ENCODE measurements around the gene CLCNKA.
"Not testable (repeated sequence)": the region's sequence is repeated elsewhere in the genome, so short reads cannot be mapped to it uniquely, and the experiment has no call there.

The CLCNKA gene

DNA sequence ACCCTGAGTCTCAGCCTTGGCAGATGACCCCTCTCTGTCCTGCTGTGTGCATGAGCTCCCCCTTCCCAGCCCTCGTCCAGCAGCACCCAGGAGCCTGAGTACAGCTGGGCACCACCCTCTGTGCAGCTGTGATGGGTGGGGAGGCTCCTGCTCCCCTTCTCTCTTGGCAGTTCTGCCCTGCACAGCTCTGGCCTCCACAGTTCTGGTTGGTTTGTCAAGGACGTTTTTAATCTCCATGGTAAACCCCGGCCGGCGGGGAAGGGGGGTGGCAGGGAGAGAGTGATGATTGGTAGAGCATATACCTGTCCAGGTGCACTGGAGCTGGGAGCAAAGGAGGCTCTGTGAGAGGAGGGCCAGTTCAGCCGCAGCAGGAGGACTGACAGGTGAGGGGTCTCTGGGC lies at the start of gene CLCNKA:
CLCNKA (plus strand) TSS at position 356 of the 400 bp plus-strand sequence. CDS start 584 bp downstream, outside the sequence.
- DNase-seq (ENCODE audit: low read depth) = no peak

DNA sequence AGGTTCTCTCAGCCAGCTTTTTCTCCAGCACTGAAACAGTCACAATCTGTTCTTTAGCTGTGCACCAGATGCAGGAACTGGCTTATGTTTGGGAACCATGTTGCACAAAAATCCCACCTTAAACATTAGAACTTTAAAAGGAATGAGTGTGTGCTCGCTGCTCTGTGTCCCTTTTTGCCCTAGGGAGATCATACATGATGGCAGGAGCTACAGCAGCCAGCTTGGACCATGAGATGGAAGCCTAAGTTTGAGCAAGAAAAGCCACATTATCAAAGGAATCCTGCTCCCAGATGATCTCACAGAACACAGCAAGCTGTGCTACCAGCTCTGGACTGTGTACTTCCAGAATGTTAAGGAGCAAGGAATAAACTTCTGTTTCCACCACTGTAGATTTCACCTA lies 49.4 kb upstream of the CLCNKA start:
- no peak for DNase-seq (ENCODE audit: low read depth)

DNA sequence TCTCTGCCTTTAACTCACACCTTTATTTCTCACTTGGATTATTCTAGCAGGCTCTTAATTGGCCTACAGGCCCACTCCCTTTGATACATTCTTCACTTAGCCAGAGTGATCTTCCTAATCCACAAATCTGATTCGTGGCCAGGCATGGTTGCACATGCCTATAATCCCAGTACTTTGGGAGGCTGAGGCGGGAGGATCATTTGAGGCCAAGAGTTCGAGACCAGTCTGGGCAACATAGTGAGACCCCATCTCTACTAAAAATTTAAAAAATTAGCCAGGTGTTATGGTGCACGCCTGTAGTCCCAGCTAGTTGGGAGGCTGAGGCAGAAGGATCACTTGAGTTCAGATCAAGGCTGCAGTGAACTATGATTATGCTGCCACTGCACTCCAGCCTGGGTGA lies 48.1 kb upstream of the CLCNKA start:
- no peak for DNase-seq (ENCODE audit: low read depth)

GRCh38 chr1:15974855-15975254 lies 47.0 kb upstream of the CLCNKA start:
- no peak for DNase-seq (ENCODE audit: low read depth)

DNA sequence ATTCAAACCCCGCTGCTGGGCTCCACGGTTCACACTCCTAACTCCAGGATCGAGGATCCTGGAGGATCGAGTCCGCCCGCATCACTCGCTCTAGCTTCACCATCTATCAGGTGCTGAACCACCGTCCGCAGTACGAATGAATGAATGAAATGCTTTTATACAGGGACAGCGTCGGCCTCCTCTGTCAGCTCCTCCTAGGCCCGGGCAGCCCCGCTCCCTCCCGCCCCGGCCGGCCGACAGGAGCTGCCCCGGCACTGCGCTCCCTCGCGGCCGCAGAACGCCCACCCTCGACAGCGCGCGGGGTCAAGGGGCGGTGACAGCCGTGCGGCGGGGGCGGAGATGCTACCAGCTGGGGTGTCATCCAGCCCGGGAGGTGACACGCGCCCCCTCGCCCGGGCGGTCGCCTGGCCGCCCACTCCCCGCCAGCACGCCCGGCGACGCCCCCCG lies 46.5 kb upstream of the CLCNKA start:
- peak; percentile 80 for DNase-seq (ENCODE audit: low read depth)

GRCh38 chr1:15975805-15976680 lies 45.8 kb upstream of the CLCNKA start, which contains the start of gene ZBTB17:
Gene ZBTB17 (minus strand): TSS chr1:15976101. CDS start chr1:15948495, 27,606 bp downstream.
- DNase-seq (ENCODE audit: low read depth) = peak; percentile 92

DNA sequence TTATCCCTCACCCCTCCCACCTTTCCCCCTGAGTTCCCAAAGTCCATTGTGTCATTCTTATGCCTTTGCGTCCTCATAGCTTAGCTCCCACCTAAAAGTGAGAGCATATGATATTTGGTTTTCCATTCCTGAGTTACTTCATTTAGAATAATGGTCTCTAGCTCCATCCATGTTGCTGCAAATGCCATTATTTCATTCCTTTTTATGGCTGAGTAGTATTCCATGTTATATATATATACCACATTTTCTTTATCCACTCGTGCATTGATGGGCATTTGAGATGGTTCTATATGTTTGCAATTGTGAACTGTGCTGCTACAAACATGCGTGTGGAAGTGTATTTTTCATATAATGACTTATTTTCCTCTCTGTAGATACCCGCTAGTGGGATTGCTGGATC lies 43.9 kb upstream of the CLCNKA start:
- not testable (repeated sequence) for DNase-seq (ENCODE audit: low read depth)

GRCh38 chr1:15981679-15982078 lies 40.2 kb upstream of the CLCNKA start:
- DNase-seq (ENCODE audit: low read depth) = no peak

DNA sequence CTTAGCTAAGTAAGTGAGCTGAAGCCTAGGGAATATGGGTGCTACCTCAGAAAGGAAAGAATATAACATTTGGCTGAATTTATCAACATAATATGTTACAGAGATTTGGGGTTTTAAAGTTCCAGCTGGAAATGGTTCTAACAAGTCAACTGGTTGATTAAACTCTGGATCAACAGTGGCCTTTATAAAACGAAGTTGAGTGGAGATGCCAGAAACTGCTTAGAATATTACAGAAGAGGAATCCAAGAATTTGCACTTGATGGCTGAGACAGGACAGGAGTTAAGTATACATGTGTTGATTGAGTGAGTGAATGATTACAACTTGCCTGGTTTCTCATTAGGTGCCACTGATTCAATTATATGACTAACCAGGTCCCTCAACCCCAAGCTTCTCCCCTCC lies 38.6 kb upstream of the CLCNKA start:
- DNase-seq (ENCODE audit: low read depth) = no peak

DNA sequence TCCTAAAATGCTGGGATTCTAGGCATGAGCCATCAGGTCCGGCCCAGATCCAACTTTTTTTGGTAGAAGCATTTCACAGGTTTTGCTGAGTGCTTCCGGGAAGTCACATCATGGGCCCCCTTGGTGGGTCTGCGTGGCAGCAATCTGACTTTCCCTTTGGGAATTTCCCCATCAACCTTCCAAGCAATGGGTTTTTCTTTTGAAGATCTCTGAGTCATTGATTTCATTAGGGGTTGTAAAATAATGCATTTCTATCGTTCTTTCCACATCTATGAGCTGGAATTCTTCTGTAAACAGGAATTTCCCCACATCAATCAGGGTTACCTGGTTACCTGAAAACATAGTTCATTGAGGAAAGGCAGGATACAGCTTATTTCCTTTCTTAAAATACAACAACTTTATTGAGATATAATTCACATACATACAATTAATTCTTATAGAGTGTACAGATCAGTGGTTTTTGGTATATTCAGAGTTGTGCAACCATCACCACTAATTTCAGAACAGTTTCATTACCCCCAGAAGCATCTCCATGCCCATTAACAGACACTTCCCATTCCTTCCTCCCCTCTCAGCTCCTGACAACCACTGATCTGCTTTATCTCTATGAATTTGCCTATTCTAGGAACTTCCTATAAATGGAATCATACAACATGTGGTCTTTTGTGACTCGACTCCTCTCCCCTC lies 36.1 kb upstream of the CLCNKA start:
- DNase-seq (ENCODE audit: low read depth) = no peak

DNA sequence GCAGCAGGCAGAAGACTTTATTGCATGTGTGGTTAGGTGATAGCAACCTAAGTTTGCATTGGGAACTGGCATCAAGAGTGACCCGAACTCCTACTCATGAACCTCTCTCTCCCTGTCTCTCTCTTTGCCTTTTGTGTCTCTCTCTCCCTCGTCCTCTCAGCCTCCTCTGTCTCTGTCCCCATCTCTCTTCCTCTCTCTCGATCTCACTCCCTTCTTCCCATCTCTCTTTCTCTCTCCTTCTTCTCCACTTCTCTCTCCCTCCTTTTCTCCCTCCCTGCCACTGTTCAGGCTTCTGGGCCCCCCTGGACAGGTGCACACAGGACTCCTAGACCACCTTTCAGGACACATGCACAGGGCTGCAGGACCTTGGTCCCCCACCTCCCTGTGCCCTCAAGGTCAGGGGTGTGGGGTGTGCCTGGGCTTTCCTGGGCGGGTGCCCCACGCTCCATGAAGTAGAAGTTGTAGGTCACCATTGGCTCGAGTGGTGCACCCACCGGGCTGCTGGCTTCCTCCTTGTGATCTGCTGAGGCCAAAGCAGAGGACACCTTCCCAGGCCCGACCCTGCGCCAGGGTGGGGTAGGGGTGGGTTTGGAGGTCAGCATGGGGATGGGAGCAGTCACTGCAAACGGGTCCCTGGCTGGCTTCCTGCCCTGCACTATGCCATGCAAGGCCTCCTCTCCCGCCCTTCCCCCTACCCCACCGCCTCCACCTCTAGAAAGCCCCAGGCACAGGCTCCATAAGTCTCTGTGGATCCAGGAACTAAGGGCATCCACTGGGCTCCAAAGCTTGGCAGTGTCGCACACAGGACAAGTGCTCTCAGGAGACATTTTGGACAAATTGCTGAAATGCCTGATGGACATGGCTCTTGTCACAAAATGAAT lies 32.7 kb upstream of the CLCNKA start:
- DNase-seq (ENCODE audit: low read depth) = no peak

DNA sequence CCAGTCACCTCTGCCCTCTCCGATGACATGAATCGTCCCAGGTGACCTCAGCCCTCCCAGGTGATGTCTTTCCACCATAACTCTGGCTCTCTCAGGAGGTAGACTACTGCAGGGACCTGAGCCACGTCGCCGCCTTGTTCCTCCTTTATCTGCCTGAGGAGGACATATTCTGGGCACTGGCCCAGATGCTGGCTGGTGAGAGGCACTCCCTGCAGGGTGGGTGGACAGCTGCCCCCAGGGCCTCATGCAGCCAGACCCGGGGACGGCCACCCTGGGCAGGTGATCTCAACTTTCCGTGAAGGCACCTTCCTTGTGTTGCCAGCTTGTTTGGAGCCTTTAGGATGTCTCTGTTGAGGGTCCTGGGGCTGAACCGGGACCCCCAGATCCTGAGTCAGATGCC lies 32.1 kb upstream of the CLCNKA start:
- no peak for DNase-seq (ENCODE audit: low read depth)

DNA sequence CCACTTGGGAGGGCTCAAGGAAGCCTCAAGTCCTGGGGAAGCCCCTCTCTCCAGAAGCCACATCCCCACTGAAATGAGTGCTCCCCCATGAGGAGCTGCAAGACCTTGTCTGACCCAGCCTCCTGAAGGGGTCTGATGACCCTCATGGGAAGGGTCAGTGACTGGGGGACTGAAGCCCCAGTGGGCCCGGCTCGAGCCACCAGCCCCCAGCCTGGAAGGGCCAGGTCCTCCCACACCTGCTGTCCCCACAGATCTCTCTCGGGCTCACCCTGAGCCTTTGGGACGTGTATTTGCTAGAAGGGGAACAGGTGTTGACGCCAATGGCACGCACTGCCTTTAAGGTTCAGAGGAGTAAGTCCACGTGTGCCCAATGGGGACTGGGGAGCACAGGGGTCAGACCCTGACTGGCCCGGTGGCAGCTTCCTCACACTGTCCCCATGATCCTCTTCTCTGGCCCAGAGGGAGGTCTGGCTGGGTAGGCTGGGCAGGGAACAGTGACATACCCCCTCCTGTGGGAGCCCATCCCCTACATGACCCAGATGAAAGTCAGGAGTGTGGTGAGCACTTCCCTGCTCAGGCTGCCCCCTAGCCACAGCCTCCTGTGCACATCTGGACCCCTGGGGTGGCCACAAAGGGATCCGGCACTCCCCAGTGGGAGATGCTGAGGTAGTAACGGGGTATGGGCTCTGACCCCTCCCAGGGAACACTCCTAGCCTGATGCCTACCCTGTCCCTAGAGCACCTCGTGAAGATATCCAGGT lies 30.2 kb upstream of the CLCNKA start:
- DNase-seq (ENCODE audit: low read depth) = no peak

DNA sequence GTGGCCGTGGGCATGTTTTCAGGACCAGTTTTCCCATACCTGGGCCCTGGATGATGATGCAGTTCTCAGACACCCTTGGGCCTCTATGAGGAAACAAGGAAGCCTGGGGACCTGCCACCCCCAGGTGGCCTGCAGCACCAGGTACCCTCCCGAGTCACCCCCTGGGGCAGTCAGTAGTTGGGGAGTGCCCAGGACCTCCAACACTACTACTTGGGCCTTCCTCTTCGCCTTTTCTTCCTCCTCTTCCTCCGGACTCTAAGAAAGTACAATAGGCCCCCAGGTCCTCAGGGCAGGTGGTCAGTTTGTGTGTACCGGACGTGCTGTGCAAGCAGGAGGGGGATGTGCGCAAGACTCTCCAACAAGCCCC lies 29.7 kb upstream of the CLCNKA start:
- no peak for DNase-seq (ENCODE audit: low read depth)

DNA sequence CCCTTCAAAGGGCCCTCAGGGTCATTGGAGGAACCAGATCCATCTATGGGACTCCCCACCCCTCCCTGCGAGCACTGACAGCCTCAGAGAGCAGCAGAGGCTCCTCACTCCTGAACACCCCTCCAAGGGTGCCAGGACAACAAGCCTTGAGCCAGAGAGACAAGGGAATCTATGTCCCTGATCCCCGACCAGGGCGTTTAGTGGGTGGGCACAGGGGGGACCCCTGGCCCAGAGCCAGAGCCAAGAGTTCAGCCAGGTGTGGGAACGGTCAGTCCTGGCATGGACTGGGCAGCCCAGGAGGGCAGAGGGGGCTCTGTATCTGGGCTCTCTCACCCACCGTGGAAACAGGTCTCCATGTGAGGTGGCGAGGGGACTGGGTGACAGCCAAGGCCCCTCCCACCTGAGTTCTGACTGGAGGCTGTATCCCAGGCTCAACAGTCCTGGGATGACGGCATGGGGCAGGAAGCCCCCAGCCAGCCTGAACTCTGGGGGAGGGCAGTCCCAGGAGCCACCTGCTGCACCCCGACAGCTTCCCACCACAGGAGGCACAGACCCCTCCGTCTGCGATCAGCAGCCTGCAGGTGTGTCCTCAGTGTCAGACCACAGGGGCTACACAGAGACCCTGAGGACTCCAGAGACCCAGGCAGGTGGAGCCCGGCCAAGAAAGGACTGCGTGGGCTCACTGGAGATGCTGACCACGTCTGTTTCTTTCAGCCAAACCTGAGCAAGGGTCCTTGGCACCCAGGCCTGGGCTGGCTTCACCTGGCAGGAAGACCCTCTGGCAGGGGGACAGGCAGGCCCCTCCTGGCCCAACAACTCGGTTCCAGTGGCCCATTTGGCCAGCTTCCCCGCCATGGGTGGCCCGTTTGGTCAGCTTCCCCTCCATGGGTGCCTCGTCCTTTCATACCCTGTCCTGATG lies 29.0 kb upstream of the CLCNKA start:
- no peak for DNase-seq (ENCODE audit: low read depth)

DNA sequence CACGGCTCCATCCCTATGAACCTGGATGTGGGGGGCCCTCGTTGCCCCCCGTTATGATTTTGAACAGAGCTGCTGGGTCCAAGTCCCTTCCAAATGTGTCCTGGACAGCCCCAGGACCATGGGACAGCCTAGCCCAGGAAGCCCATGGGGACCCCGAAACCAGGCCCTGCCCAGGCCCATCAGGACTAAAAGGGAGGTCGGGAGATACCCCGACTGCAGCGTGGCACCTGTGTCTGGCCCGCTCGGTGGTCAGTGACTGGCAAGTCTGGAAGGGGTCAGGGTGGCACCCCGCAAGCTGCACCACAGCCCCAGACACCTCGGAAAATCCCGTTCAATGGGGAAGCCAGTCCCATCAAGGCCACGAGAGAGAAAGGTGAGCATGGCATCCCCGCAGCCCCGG lies 28.2 kb upstream of the CLCNKA start:
- no peak for DNase-seq (ENCODE audit: low read depth)

GRCh38 chr1:15994081-15994480 lies 27.8 kb upstream of the CLCNKA start:
- DNase-seq (ENCODE audit: low read depth) = no peak

DNA sequence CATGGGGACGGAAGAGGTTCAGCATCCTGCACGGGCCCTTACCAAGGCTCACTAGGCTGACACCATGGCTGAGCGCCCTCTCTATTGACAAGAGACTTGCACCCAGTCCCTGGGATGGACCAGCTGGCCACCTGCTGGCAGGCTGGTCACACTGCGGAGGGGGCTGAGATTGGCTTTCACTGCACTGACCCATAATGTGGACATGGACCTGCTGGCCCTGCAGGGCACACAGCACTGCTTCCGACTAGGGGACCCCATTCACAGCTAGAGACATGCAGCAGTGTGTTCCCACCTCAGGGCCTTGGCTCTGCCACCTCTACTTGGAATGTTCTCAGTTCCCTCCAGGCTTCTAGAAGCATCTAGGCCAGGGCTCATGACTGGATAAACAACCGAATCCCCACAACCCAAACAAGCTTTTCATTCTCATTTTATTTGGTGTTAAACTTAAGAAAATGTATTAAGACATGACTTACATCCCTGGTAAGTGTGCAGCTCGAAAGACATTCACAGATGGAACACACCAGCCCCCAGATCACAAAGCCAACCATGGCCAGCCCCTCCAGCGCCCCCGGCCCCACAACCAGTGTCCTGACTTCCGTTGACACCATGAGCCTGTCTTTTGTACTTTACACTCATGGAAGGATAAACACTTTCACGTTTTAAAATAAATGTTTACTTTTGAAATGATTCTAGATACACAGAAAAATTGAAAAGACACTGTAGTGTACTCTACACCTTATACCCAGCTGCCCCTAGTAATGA lies 27.1 kb upstream of the CLCNKA start:
- peak; percentile 26 for DNase-seq (ENCODE audit: low read depth)

DNA sequence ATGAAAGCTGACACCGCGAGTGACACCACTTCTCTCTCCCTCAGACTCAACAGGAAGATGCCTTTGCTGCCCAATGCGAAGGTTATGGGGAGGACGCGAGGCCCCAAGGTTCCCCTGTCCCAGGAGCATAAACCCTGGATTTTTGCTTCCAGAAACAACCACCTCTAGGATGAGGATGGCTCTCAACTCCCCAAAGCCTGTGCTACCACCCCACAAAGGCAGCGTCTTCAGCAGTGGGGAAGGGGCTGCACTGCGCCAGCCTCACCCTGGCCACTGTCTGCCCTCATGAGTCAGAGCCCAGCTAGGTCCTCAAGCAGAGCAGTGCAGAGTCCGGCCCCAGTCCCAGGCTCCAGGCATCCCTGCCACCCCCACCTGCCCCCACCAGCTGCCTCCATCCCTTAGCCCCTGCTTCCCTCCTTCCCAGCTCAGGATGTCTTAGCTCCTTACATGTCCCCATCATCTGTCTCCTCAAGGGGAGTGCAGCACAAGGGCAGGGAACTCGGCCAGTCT lies 24.7 kb upstream of the CLCNKA start:
- no peak for DNase-seq (ENCODE audit: low read depth)
